IMR-90 (cell line): ENCODE results near the gene URAD. TPM values are rescaled to one million over a fixed set of nuclear protein-coding genes. Genes with fewer than 3 reads are reported as not detected.

ENCODE experiments used
- ATAC-seq: fragments of 200-7000 bp; cut with Tn5 transposase; 2 replicates; pipeline ENCODE4 v1.9.1; 2020; ENCODE audit warnings: low read depth, mild to moderate bottlenecking, moderate library complexity
- BruUV-seq: library from RNA; stranded (reverse); fragments of 400-500 nt; replicated peaks from 2 replicates; lab custom pipeline; 2021; lab: Mats Ljungman, UMichigan
- CTCF ChIA-PET: fragments of 300-600 bp; formaldehyde crosslinking; extraction: SDS; loops from one replicate; lab custom pipeline; 2021; ENCODE audit warnings: antibody characterized with exemption; lab: Yijun Ruan, JAX
- POLR2A ChIA-PET: fragments of 300-600 bp; sonication (Branson Sonifier 250); formaldehyde crosslinking; loops from one replicate; lab custom pipeline; 2022; ENCODE audit warnings: antibody characterized with exemption; ENCODE audit not compliant: unreplicated experiment; lab: Charles Lee
- DNase-seq: peaks from one replicate; pipeline ENCODE4 v3.0.0; 2013
- H2AFZ ChIP-seq: replicated peaks from 2 replicates; pipeline ENCODE3; 2013; ENCODE audit warnings: low read length, mild to moderate bottlenecking; ENCODE audit not compliant: poor library complexity
- H2AK5ac ChIP-seq: 2 replicates; pipeline ENCODE4 v1.6.1; 2013; ENCODE audit warnings: low read depth, low read length, inconsistent platforms
- H2AK9ac ChIP-seq: replicated peaks from 2 replicates; pipeline ENCODE3; 2013; ENCODE audit warnings: mild to moderate bottlenecking, low read depth, low read length, moderate library complexity; ENCODE audit not compliant: poor library complexity
- H2BK120ac ChIP-seq: 2 replicates; pipeline ENCODE4 v1.6.1; 2013; ENCODE audit warnings: low read depth, low read length, inconsistent platforms
- H2BK15ac ChIP-seq: 3 replicates; pipeline ENCODE4 v1.6.1; 2013; ENCODE audit warnings: low read depth, low read length, inconsistent platforms
- H2BK20ac ChIP-seq: 2 replicates; pipeline ENCODE4 v1.6.1; 2013; ENCODE audit warnings: low read depth, mild to moderate bottlenecking, inconsistent platforms, low read length, moderate library complexity
- H2BK5ac ChIP-seq: 2 replicates; pipeline ENCODE4 v1.6.1; 2013; ENCODE audit warnings: mild to moderate bottlenecking, low read depth, low read length, inconsistent platforms; ENCODE audit not compliant: poor library complexity, severe bottlenecking
- H3K14ac ChIP-seq: replicated peaks from 2 replicates; pipeline ENCODE4 v1.6.1; 2013; ENCODE audit warnings: low read depth, low read length, inconsistent platforms
- H3K18ac ChIP-seq: 2 replicates; pipeline ENCODE4 v1.6.1; 2013; ENCODE audit warnings: low read depth, low read length, control low read depth
- H3K23ac ChIP-seq: 2 replicates; pipeline ENCODE4 v1.6.1; 2013; ENCODE audit warnings: low read depth, low read length, inconsistent platforms
- H3K27ac ChIP-seq: 2 replicates; pipeline ENCODE4 v1.5.1; 2013; ENCODE audit warnings: mild to moderate bottlenecking, control low read depth, low read length; ENCODE audit not compliant: insufficient read depth
- H3K27me3 ChIP-seq: 2 replicates; pipeline ENCODE4 v1.6.1; 2013; ENCODE audit warnings: low read length; ENCODE audit not compliant: control insufficient read depth, insufficient read depth
- H3K36me3 ChIP-seq: 2 replicates; pipeline ENCODE4 v1.6.1; 2013; ENCODE audit warnings: low read length, mixed read lengths; ENCODE audit not compliant: control insufficient read depth, insufficient read depth
- H3K4ac ChIP-seq: 2 replicates; pipeline ENCODE4 v1.6.1; 2013; ENCODE audit warnings: low read depth, low read length, inconsistent platforms
- H3K4me1 ChIP-seq: 2 replicates; pipeline ENCODE4 v1.6.1; 2013; ENCODE audit warnings: low read length, mixed read lengths; ENCODE audit not compliant: control insufficient read depth, insufficient read depth
- H3K4me2 ChIP-seq: 2 replicates; pipeline ENCODE4 v1.6.1; 2013; ENCODE audit warnings: low read depth, mild to moderate bottlenecking, control low read depth, low read length, moderate library complexity
- H3K4me3 ChIP-seq: 2 replicates; pipeline ENCODE4 v1.5.1; 2013; ENCODE audit warnings: low read depth, mild to moderate bottlenecking, control low read depth, low read length, moderate library complexity; ENCODE audit not compliant: insufficient read depth
- H3K56ac ChIP-seq: 2 replicates; pipeline ENCODE4 v1.6.1; 2013; ENCODE audit warnings: low read length, inconsistent platforms; ENCODE audit not compliant: insufficient read depth; ENCODE audit errors: extremely low read depth
- H3K79me1 ChIP-seq, 2 experiments: 2 replicates each; pipeline ENCODE4 v1.6.1; 2013; ENCODE audit warnings: low read length in 2 of 2, inconsistent platforms in 1 of 2, low read depth in 1 of 2
- H3K9ac ChIP-seq: 2 replicates; pipeline ENCODE4 v1.6.1; 2013; ENCODE audit warnings: low read depth, low read length, control low read depth
- H3K9me1 ChIP-seq: 2 replicates; pipeline ENCODE4 v1.6.1; 2013; ENCODE audit warnings: low read length, inconsistent platforms; ENCODE audit not compliant: insufficient read depth
- H3K9me3 ChIP-seq: 2 replicates; pipeline ENCODE4 v1.6.1; 2013; ENCODE audit warnings: low read length; ENCODE audit not compliant: control insufficient read depth, insufficient read depth
- H4K20me1 ChIP-seq: 2 replicates; pipeline ENCODE4 v1.6.1; 2013; ENCODE audit warnings: low read length, inconsistent platforms; ENCODE audit not compliant: insufficient read depth
- H4K5ac ChIP-seq: 2 replicates; pipeline ENCODE4 v1.6.1; 2013; ENCODE audit warnings: mild to moderate bottlenecking, low read depth, low read length, control low read depth
- H4K8ac ChIP-seq, 2 experiments: 2 replicates each; pipeline ENCODE4 v1.6.1; 2013; ENCODE audit warnings: low read depth in 2 of 2, low read length in 2 of 2, control low read depth in 1 of 2, inconsistent platforms in 1 of 2
- H4K91ac ChIP-seq: 2 replicates; pipeline ENCODE4 v1.6.1; 2013; ENCODE audit warnings: low read depth, low read length, inconsistent platforms; ENCODE audit not compliant: insufficient read depth
- CTCF ChIP-seq: conservative IDR thresholded peaks from 2 replicates; pipeline ENCODE4 v1.5.1; 2012; ENCODE audit warnings: mild to moderate bottlenecking, low read depth, low read length, improper control_type of control experiment
- MAFK ChIP-seq: IDR thresholded peaks from 2 replicates; pipeline ENCODE4 v1.6.1; 2012; ENCODE audit warnings: low read depth, low read length, improper control_type of control experiment
- MAZ ChIP-seq: IDR thresholded peaks from 2 replicates; pipeline ENCODE4 v1.6.1; 2012; ENCODE audit warnings: low read depth, mild to moderate bottlenecking, low read length, improper control_type of control experiment, moderate library complexity, borderline replicate concordance
- MXI1 ChIP-seq: IDR thresholded peaks from 2 replicates; pipeline ENCODE4 v1.6.1; 2012; ENCODE audit warnings: low read depth, mild to moderate bottlenecking, low read length, moderate library complexity, borderline replicate concordance
- RAD21 ChIP-seq: IDR thresholded peaks from 2 replicates; pipeline ENCODE4 v1.6.1; 2012; ENCODE audit warnings: low read length, improper control_type of control experiment
- RFX5 ChIP-seq: IDR thresholded peaks from 2 replicates; pipeline ENCODE4 v1.8.0; 2012; ENCODE audit warnings: low read depth, mild to moderate bottlenecking, low read length, moderate library complexity
- USF2 ChIP-seq: fragments of 150-350 bp; IDR thresholded peaks from 2 replicates; pipeline ENCODE4 v1.6.1; 2017; ENCODE audit warnings: mild to moderate bottlenecking, antibody characterized with exemption, low read length, low read depth
- WGBS, 2 experiments: methylation state at CpG; one replicate each; pipeline versions ENCODE4 v1.1.5 to v1.1.7; 2013; ENCODE audit warnings: missing lambda C conversion rate in 2 of 2; ENCODE audit not compliant: insufficient read length in 1 of 2; ENCODE audit errors: extremely low coverage in 2 of 2; 5-methylcytosine and 5-hydroxymethylcytosine counted together
- dilution Hi-C: fragments of 300-500 bp; cut with HindIII; formaldehyde crosslinking; loops from one replicate; pipeline ENCODE4 v1.14.3; 2018; ENCODE audit warnings: low sequenced_read_pairs; ENCODE audit not compliant: unreplicated experiment
- in situ Hi-C: fragments of 300-500 bp; cut with MboI; formaldehyde crosslinking; loops from 3 replicates; pipeline ENCODE4 v1.14.3; 2019; ENCODE audit warnings: low sequenced_read_pairs, inconsistent platforms, mixed read lengths
- intact Hi-C: fragments of 100-400 bp; cut with micrococcal nuclease; formaldehyde crosslinking; loops from 2 replicates; pipeline ENCODE4 v1.10.0; 2022
- polyA plus RNA-seq, 3 experiments: library from polyadenylated mRNA; depleted of rRNA; stranded (reverse); fragments of >200 nt; gene quantifications; 2 replicates each; pipeline ENCODE4 v1.2.3, GENCODE V29; 2012; ENCODE audit warnings: low replicate concordance in 1 of 3
- total RNA-seq: library from RNA; depleted of rRNA; stranded (reverse); fragments of >200 nt; gene quantifications from 2 replicates; pipeline ENCODE4 v1.2.3, GENCODE V29; 2012

URAD gene
- total and polyA plus RNA-seq, 2 of the 4 experiments (the other 2 are of a cell fraction), result not detected

- TF ChIP-seq MXI1 (no peak), USF2 (no peak)
Measured at GRCh38 chr13:27973961-27974662, 14.4 kb downstream of the URAD start (continued).

- TF ChIP-seq USF2 (no peak), MAFK (no peak), MAZ (no peak), RFX5 (no peak), CTCF (no peak), RAD21 (no peak)
- Histone ChIP-seq H3K56ac (no peak overlapping the region), H3K4ac (no peak overlapping the region), H4K20me1 (no peaks in the 10 kb centered on the region; the same call in 1 of the 2 replicates), H2BK120ac (no peak overlapping the region), H3K27me3 (peaks cover 96% of the 10 kb centered on the region), H2BK15ac (no peak overlapping the region), H3K23ac (no peak overlapping the region), H2AK9ac (no peak overlapping the region), H3K36me3 (no peaks in the 10 kb centered on the region), H2AFZ (no peak overlapping the region), H2AK5ac (no peak overlapping the region), H3K4me2 (no peak overlapping the region), H3K9ac (no peak overlapping the region), H3K4me3 (no peak overlapping the region), H3K14ac (no peak overlapping the region), H4K8ac (no peak overlapping the region), H3K27ac (no peak overlapping the region), H3K4me1 (no peaks in the 10 kb centered on the region), H3K9me3 (peaks cover 3% of the 10 kb centered on the region; the same call in 1 of the 2 replicates), H4K91ac (no peak overlapping the region), H3K9me1 (no peaks in the 10 kb centered on the region; the same call in 1 of the 2 replicates), H2BK20ac (no peak overlapping the region), H2BK5ac (no peak overlapping the region), H3K79me1 (no peaks in the 10 kb centered on the region), H3K18ac (no peak overlapping the region), H4K5ac (no peak overlapping the region)
- CTCF ChIA-PET, result interaction anchor here (0.7 kb wide), 1 partner anchor 1026 kb away, joined by 4 read pairs; no protein-coding TSS in a partner anchor
- ATAC-seq (no peak), DNase-seq (no peak)
- in situ Hi-C loops, result no loop called here
- POLR2A ChIA-PET, result no interaction called here
- WGBS, 2 experiments, result 23% methylated on average over 3 of the region's 5 CpGs; no CpG with 5 or more reads in 1 of the 2 experiments
- dilution Hi-C loops, result no loop called here
- BruUV-seq, result no TSS peak
- intact Hi-C loops, result no loop called here
Measured at GRCh38 chr13:27973291-27973690, 15.2 kb downstream of the URAD start.
